ENCODE data around the gene RIN3. TPM values are rescaled to one million over a fixed set of nuclear protein-coding genes. Genes with fewer than 3 reads are reported as not detected.

The RIN3 gene
- total RNA-seq, 4 donors from 2014 or later = 15.1 to 32.3 (median 21.9) TPM

DNA sequence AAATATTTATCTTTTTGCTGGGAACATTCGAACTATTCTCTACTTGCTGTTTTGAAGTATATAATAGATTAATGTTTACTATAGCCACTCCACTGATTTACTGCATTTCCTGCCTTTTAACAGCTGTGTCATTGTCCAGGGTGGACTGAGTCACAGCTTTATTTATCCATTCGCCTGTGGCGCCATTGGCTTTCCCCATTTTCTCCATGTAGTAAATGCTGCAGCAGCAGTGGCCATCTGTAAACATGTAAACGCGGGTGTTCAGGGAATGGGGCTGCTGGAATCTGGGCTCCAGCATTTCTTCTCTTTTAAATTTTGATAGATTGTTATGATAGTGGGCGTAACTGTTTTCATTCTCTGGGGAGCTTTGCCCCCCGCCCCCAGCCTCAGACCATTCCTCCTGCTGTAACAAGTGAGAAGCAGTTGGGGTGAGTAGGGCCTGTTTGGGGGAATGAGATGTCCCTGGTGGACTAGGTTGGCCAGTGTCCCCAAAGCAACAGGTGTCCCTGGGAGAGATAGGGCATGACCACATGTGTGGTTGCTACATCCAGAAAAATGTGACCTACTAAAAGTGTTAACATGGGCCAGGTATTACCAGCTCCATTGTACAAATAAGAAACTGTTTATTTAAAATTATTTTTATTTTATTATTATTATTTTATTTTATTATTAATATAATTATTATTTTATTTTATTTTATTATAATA is 32.9 kb downstream of the RIN3 start:
- TF ChIP-seq, protein P1, sequence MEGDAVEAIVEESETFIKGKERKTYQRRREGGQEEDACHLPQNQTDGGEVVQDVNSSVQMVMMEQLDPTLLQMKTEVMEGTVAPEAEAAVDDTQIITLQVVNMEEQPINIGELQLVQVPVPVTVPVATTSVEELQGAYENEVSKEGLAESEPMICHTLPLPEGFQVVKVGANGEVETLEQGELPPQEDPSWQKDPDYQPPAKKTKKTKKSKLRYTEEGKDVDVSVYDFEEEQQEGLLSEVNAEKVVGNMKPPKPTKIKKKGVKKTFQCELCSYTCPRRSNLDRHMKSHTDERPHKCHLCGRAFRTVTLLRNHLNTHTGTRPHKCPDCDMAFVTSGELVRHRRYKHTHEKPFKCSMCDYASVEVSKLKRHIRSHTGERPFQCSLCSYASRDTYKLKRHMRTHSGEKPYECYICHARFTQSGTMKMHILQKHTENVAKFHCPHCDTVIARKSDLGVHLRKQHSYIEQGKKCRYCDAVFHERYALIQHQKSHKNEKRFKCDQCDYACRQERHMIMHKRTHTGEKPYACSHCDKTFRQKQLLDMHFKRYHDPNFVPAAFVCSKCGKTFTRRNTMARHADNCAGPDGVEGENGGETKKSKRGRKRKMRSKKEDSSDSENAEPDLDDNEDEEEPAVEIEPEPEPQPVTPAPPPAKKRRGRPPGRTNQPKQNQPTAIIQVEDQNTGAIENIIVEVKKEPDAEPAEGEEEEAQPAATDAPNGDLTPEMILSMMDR (IDR thresholded peaks at IDR 0.05; ENCODE audit: low read depth) = no peak

DNA sequence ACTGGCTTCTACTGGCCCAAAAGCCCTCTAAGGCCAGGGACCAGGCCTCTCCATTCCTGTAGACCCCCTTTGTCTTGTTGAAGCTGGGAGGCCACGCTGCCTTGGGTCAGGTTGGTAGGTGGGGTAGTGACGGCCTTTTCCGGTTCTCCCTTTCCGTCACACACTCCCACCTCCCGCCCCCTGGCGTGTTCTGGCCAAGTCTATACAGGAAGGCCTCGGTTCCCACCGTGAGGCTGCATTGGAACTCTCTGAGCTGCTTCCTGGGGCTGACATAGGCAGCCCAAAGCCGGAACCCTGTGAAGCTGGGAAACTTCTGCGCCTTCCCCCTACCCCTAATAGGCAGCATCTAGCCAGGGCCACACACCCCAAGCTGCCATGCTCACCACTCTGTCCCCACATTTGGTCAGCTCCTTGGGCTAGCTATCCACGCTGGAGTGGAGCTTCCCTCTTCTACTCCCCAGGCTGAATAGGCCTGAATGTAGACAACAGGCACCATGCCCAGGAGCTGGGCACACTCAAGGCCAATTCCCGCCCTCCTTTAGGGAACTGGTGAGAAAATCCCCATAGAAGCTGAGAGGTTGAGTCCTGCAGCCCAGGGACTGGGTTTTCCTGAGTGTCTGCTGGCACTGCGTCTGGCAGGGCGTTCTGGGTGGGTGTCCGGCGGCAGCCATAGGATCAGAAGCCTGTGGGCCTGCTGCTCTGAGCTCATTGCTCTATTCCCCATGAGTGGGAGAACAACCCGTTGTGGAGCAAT is 35.7 kb downstream of the RIN3 start:
- TF ChIP-seq, protein P1 (IDR thresholded peaks at IDR 0.05; ENCODE audit: low read depth) = no peak

DNA sequence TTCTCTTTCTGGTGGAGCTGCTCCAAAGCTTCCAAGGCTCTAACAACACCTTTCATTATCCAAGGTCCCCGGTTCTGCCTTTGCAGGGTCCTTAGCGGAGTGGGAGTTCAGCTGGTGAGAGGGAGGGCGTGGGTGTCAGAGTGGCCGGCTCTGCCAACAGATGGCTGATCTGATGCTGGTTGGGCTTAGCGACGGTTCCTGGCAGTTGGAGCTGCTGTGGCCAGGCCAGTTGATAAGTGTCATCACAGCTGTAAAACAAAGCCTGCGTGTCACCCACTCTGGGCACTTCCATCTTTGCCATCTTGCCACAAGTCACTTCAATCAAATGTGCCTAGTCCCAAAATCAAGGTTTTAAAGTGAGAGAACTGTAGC is 36.3 kb downstream of the RIN3 start:
- TF ChIP-seq, protein P1 (IDR thresholded peaks at IDR 0.05; ENCODE audit: low read depth) = no peak

DNA sequence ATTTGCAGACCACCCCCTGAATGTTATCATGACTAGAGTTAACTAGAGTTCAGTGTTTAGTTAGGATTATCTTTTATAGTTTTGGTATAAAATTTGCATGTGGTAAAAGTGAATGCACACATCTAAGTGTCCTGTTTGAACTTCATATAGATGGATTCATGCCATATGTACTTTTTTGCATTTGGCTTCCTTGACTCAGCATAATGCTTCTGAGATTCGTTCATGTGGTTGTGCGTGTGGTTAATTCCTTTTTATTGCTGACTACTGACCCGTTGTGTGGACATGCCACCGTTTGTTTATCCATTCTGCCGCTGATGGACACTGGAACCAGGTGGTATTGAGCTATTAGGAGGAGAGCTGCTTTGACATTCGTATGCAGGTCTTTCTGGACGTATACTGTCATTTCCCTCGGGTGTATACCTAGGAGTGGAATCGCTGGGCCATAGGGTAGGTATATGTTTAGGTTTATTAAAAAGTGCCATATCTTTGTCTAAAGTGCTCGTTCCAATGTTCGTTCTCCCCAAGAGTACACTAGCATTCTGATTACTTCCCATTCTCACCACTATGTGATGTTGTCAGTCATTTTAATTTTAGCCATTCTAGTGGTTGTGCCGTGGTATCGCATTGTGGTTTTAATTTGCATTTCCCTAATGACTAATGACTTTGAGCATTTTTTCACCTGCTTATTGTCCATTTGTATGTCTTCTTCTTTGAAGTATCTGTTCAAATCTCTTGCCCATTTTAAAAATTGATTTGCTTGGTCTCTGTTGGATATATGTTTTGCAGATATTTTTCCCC is 37.7 kb downstream of the RIN3 start:
- TF ChIP-seq, protein P1 (IDR thresholded peaks at IDR 0.05; ENCODE audit: low read depth) = no peak

DNA sequence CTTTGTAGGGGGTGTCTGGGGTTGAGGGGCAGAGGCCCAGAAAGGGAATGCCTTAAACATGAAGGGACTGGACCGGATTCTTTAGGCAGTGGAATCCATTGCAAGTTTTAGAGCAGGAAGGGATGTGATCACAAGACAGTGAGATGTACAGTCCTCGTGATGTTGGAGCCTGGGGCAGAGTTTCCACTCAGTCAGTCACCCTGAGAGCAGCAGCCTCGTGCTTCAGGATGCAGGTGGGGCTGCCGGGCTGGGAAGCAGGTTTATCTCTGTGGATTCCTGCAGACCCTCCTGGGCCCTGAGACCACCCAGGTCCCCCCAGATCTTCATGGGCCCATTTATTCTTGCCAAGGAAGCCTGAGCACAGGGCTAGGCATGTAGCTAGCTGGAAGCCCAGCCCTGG is 38.5 kb downstream of the RIN3 start:
- TF ChIP-seq, protein P1 (IDR thresholded peaks at IDR 0.05; ENCODE audit: low read depth) = no peak

DNA sequence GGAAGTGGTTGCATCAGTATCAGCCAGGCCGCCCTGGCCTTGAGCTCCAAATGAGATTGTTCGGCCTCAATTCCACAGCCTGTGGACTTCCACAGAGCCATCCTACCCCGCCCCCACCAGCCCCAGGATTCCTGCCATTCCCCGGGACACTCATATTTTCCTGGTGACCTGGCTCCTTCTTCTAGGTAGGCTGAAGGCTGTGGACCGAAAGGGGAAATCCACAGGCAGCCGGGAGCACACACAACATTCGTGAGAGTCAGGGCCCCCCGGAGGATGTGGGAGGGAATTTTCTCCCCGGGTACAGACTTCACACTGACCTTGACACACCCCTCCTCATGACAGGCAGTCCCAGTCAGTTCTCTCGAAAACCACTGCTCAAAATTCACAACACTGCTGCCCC is 39.9 kb downstream of the RIN3 start:
- TF ChIP-seq, protein P1 (IDR thresholded peaks at IDR 0.05; ENCODE audit: low read depth) = no peak
